Measurements from ENCODE around the gene NPHP1. TPM values are rescaled to one million over a fixed set of nuclear protein-coding genes. Genes with fewer than 3 reads are reported as not detected.

NPHP1 gene
- polyA plus RNA-seq, 1 donor: 5.1 TPM

Other genes with a start within 250 kb of the NPHP1 start
- 12.8 TPM for gene MALL, start 89.2 kb downstream of the NPHP1 start, polyA plus RNA-seq (ENCODE audit: insufficient read length)
- 55.0 TPM for gene MTLN, start 7.5 kb upstream of the NPHP1 start, polyA plus RNA-seq (ENCODE audit: insufficient read length)